Activated gamma-delta T cell (primary cell): Measurements from ENCODE around the gene STK17A.

ENCODE experiments used
- DNase-seq: peaks from one replicate; lab custom pipeline; 2025; lab: John Stamatoyannopoulos, UW
- total RNA-seq, 2 donors: gene quantifications; one replicate each; lab custom pipeline; 2026; lab: John Stamatoyannopoulos, UW

The STK17A gene
- 272 to 312 reads per million in 2 donors for total RNA-seq

- DNase-seq = peak; percentile 94
Measured at GRCh38 chr7:43582503-43583423, at the start of gene STK17A. TSS of gene STK17A (plus strand) at chr7:43583108. CDS start at chr7:43583244, 136 bp downstream.

GRCh38 chr7:43533801-43534479, 49.0 kb upstream of the STK17A start:
- DNase-seq = no peak

- no peak for DNase-seq
Measured at GRCh38 chr7:43535031-43535451, 47.9 kb upstream of the STK17A start.

- no peak for DNase-seq
Measured at GRCh38 chr7:43535810-43536585, 46.9 kb upstream of the STK17A start.

- DNase-seq = no peak
Measured at GRCh38 chr7:43536773-43537172, 46.1 kb upstream of the STK17A start.

- no peak for DNase-seq
Measured at GRCh38 chr7:43537765-43538403, 45.0 kb upstream of the STK17A start.

- DNase-seq = no peak
Measured at GRCh38 chr7:43538404-43538771, 44.5 kb upstream of the STK17A start.

GRCh38 chr7:43540471-43540870, 42.4 kb upstream of the STK17A start:
- DNase-seq = no peak

- DNase-seq = no peak
Measured at GRCh38 chr7:43542716-43543115, 40.2 kb upstream of the STK17A start.

GRCh38 chr7:43546231-43546630, 36.7 kb upstream of the STK17A start:
- no peak for DNase-seq

- no peak for DNase-seq
Measured at GRCh38 chr7:43550427-43550826, 32.5 kb upstream of the STK17A start.

- DNase-seq = no peak
Measured at GRCh38 chr7:43552122-43552521, 30.8 kb upstream of the STK17A start.

GRCh38 chr7:43553999-43554398, 28.9 kb upstream of the STK17A start:
- no peak for DNase-seq

GRCh38 chr7:43554423-43554822, 28.5 kb upstream of the STK17A start:
- DNase-seq = no peak

- no peak for DNase-seq
Measured at GRCh38 chr7:43557831-43558495, 24.9 kb upstream of the STK17A start.

- DNase-seq = no peak
Measured at GRCh38 chr7:43559171-43559945, 23.6 kb upstream of the STK17A start.

- DNase-seq = no peak
Measured at GRCh38 chr7:43559946-43560335, 23.0 kb upstream of the STK17A start.

GRCh38 chr7:43560742-43561330, 22.1 kb upstream of the STK17A start:
- DNase-seq = no peak

- DNase-seq = no peak
Measured at GRCh38 chr7:43562383-43562782, 20.5 kb upstream of the STK17A start.

GRCh38 chr7:43565786-43566185, 17.1 kb upstream of the STK17A start:
- DNase-seq = no peak
